SU-DHL-6 (cell line): ENCODE results near the gene GNPTAB.
A peak's percentile ranks its signal among the peaks of the same experiment; 100 is the strongest.

Experiments used
- H2AFZ ChIP-seq: fragments of 200-600 bp; sonication (generic); 2 replicates; pipeline ENCODE4 v1.6.1; 2014; ENCODE audit warnings: low read depth, mild to moderate bottlenecking, moderate library complexity, mixed read lengths, antibody characterized with exemption, low read length; ENCODE audit not compliant: severe bottlenecking
- H3F3A ChIP-seq: fragments of 200-600 bp; shearing (Covaris generic); 2 replicates; pipeline ENCODE4 v1.6.0; 2016; ENCODE audit warnings: antibody characterized with exemption, mild to moderate bottlenecking; ENCODE audit not compliant: insufficient read depth
- H3K27ac ChIP-seq: fragments of 200-600 bp; sonication (generic); 2 replicates; pipeline ENCODE4 v1.5.1; 2016; ENCODE audit warnings: low read depth, mild to moderate bottlenecking, low read length, moderate library complexity, mixed read lengths
- H3K27me3 ChIP-seq: fragments of 200-600 bp; sonication (generic), shearing (Covaris generic); 2 replicates; pipeline ENCODE4 v1.6.0; 2014; ENCODE audit warnings: mild to moderate bottlenecking, low read length
- H3K36me3 ChIP-seq: fragments of 200-600 bp; sonication (generic); 2 replicates; pipeline ENCODE4 v1.6.1; 2014; ENCODE audit warnings: mild to moderate bottlenecking, low read length, mixed read lengths
- H3K4me2 ChIP-seq: fragments of 300-600, 200-600 bp; shearing (Covaris generic), sonication (generic); 2 replicates; pipeline ENCODE4 v1.6.0; 2014; ENCODE audit warnings: low read length, low read depth, mild to moderate bottlenecking; ENCODE audit not compliant: poor library complexity, severe bottlenecking
- H3K4me3 ChIP-seq: fragments of 200-600 bp; sonication (generic); 2 replicates; pipeline ENCODE4 v1.5.1; 2014; ENCODE audit warnings: antibody characterized with exemption, low read length, mild to moderate bottlenecking, mixed read lengths; ENCODE audit not compliant: insufficient read depth, poor library complexity, severe bottlenecking
- H3K79me2 ChIP-seq: fragments of 200-600 bp; sonication (generic); 2 replicates; pipeline ENCODE4 v1.6.1; 2014; ENCODE audit warnings: mild to moderate bottlenecking, low read length, moderate library complexity; ENCODE audit not compliant: insufficient read depth
- H3K9ac ChIP-seq: fragments of 200-600 bp; sonication (generic); 2 replicates; pipeline ENCODE4 v1.7.0; 2014; ENCODE audit warnings: mild to moderate bottlenecking, low read length
- H3K9me2 ChIP-seq: fragments of 200-600 bp; sonication (generic); replicated peaks from 2 replicates; pipeline ENCODE4 v1.6.1; 2014; ENCODE audit warnings: low read length; ENCODE audit not compliant: insufficient read depth
- H3K9me3 ChIP-seq: fragments of 200-600 bp; sonication (generic); 2 replicates; pipeline ENCODE4 v1.6.1; 2014; ENCODE audit warnings: low read length, mixed read lengths; ENCODE audit not compliant: insufficient read depth
- H4K20me1 ChIP-seq: fragments of 200-600 bp; sonication (generic); 2 replicates; pipeline ENCODE4 v1.6.1; 2014; ENCODE audit warnings: low read depth, mild to moderate bottlenecking, antibody characterized with exemption, low read length, moderate library complexity, mixed read lengths
- CTCF ChIP-seq: fragments of 200-600 bp; sonication (generic); IDR thresholded peaks from one replicate; pipeline ENCODE4 v1.5.1; 2017; ENCODE audit warnings: antibody characterized with exemption, mild to moderate bottlenecking, low read length, moderate library complexity; ENCODE audit not compliant: insufficient read depth, poor library complexity, severe bottlenecking
- EZH2phosphoT487 ChIP-seq: fragments of 200-600 bp; sonication (generic), shearing (Covaris generic); conservative IDR thresholded peaks from 2 replicates; pipeline ENCODE4 v1.6.1; 2018; ENCODE audit warnings: mild to moderate bottlenecking, antibody characterized with exemption, low read length, moderate library complexity, mixed read lengths

GNPTAB gene

DNA sequence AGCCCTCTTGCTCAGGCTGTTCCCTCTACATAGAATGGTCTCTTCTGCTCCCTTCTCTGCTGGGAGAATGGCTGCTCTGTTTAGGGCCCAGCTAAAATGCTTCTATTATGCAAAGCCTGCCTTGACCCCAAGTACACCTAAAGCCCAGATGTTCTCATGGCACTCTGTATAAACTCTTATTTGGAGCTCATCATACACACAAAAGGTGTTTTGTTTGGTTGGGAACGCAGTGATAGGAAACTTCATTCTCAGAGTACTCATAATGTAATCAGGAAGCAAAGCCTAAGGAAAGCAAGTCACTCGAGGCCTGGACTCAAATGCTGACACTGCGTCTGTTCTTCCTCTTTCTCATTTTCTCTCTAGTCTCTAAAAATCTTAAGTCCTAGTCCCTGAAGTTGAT lies 53.3 kb downstream of the GNPTAB start:
- Histone ChIP-seq H3F3A (peaks cover 10% of the 10 kb centered on the region; the same call in 1 of the 2 replicates), H3K36me3 (no peaks in the 10 kb centered on the region), H2AFZ (no peak overlapping the region), H3K9ac (no peak overlapping the region), H3K27me3 (no peaks in the 10 kb centered on the region), H3K4me3 (no peak overlapping the region), H3K4me2 (no peak overlapping the region), H3K9me2 (no peaks in the 10 kb centered on the region), H3K79me2 (no peaks in the 10 kb centered on the region), H3K9me3 (no peaks in the 10 kb centered on the region), H4K20me1 (no peaks in the 10 kb centered on the region), H3K27ac (no peak overlapping the region)
- no peak for TF ChIP-seq EZH2phosphoT487
- TF ChIP-seq CTCF = no peak

DNA sequence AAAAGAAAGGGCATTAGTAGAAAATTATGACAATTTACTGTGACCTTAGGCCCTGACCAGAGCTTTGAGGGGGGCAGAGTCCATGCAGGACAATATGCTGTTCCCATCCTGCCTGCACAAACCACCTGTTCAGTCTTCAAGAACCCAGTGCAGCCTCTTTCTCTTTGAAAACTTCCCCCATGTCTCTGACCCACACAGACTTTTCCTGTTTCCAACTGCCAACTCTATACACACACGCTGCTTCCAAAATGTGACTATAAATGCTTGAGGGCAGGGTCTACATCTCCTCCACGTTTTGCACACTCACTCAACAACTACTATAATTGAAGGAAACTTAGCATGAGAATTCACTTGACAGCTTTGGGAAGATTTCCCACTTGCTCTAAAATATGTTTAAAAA lies 54.9 kb downstream of the GNPTAB start:
- H3K36me3 ChIP-seq = no peaks in the 10 kb centered on the region
- no peaks in the 10 kb centered on the region for H3K9me2 ChIP-seq
- no peak overlapping the region for H3K9ac ChIP-seq
- H3K27ac ChIP-seq = no peak overlapping the region
- no peaks in the 10 kb centered on the region for H3K79me2 ChIP-seq
- H4K20me1 ChIP-seq = no peaks in the 10 kb centered on the region
- TF ChIP-seq EZH2phosphoT487 = no peak
- no peak for TF ChIP-seq CTCF
- no peak overlapping the region for H2AFZ ChIP-seq
- peaks cover 19% of the 10 kb centered on the region for H3F3A ChIP-seq
- no peak overlapping the region for H3K4me2 ChIP-seq
- H3K27me3 ChIP-seq = no peaks in the 10 kb centered on the region
- H3K4me3 ChIP-seq = no peak overlapping the region
- H3K9me3 ChIP-seq = no peaks in the 10 kb centered on the region

- Histone ChIP-seq H4K20me1 (no peaks in the 10 kb centered on the region), H3K9ac (no peak overlapping the region), H3K27ac (peak overlapping the region; percentile 80; the same call in 1 of the 2 replicates), H3K9me3 (no peaks in the 10 kb centered on the region), H3K4me2 (peak overlapping the region; percentile 42), H3K4me3 (no peak overlapping the region), H2AFZ (no peak overlapping the region), H3F3A (peaks cover 19% of the 10 kb centered on the region), H3K27me3 (no peaks in the 10 kb centered on the region), H3K79me2 (no peaks in the 10 kb centered on the region), H3K36me3 (no peaks in the 10 kb centered on the region), H3K9me2 (no peaks in the 10 kb centered on the region)
- TF ChIP-seq CTCF (peak; percentile 83), EZH2phosphoT487 (no peak)
These were observed 57.1 kb downstream of the GNPTAB start for GRCh38 chr12:101773650-101774162.
